HG03159 (cell line): ENCODE data around the gene SLC22A15.
"Not testable (repeated sequence)": the region's sequence is repeated elsewhere in the genome, so short reads cannot be mapped to it uniquely, and the experiment has no call there.

Experiments
- ATAC-seq: cut with Tn5 transposase; IDR thresholded peaks from one replicate; pipeline ENCODE4 v1.9.1; 2021; ENCODE audit warnings: mild to moderate bottlenecking, moderate library complexity; ENCODE audit not compliant: unreplicated experiment

Gene SLC22A15

GRCh38 chr1:115976062-115976920 lies at the start of gene SLC22A15:
TSS of gene SLC22A15 (plus strand) at chr1:115976513. CDS start at chr1:115976628, 115 bp downstream.
- peak; percentile 95 for ATAC-seq

GRCh38 chr1:115927971-115928370 lies 48.3 kb upstream of the SLC22A15 start:
- ATAC-seq = no peak

GRCh38 chr1:115929881-115930280 lies 46.4 kb upstream of the SLC22A15 start:
- ATAC-seq = no peak

- ATAC-seq = no peak
Observed at GRCh38 chr1:115933625-115934024, 42.7 kb upstream of the SLC22A15 start.

- ATAC-seq = no peak
Observed at GRCh38 chr1:115939455-115939854, 36.9 kb upstream of the SLC22A15 start.

- ATAC-seq = no peak
Observed at GRCh38 chr1:115946116-115946515, 30.2 kb upstream of the SLC22A15 start.

- no peak for ATAC-seq
Observed at GRCh38 chr1:115949156-115949555, 27.2 kb upstream of the SLC22A15 start.

GRCh38 chr1:115951560-115951959 lies 24.8 kb upstream of the SLC22A15 start:
- ATAC-seq = no peak

GRCh38 chr1:115952547-115952946 lies 23.8 kb upstream of the SLC22A15 start:
- no peak for ATAC-seq

GRCh38 chr1:115953180-115953579 lies 23.1 kb upstream of the SLC22A15 start:
- no peak for ATAC-seq

GRCh38 chr1:115954684-115955083 lies 21.6 kb upstream of the SLC22A15 start:
- no peak for ATAC-seq

GRCh38 chr1:115955228-115955627 lies 21.1 kb upstream of the SLC22A15 start:
- no peak for ATAC-seq

GRCh38 chr1:115958866-115959265 lies 17.4 kb upstream of the SLC22A15 start:
- no peak for ATAC-seq

GRCh38 chr1:115969509-115969908 lies 6.8 kb upstream of the SLC22A15 start:
- ATAC-seq = no peak

- ATAC-seq = not testable (repeated sequence)
Observed at GRCh38 chr1:115971778-115972177, 4.5 kb upstream of the SLC22A15 start.

- no peak for ATAC-seq
Observed at GRCh38 chr1:115973154-115973553, 3.2 kb upstream of the SLC22A15 start.

GRCh38 chr1:115975569-115976061 lies 698 bp upstream of the SLC22A15 start:
- no peak for ATAC-seq

- ATAC-seq = no peak
Observed at GRCh38 chr1:115976921-115977498, 697 bp downstream of the SLC22A15 start.

GRCh38 chr1:115977499-115978258 lies 1.4 kb downstream of the SLC22A15 start:
- ATAC-seq = no peak

- ATAC-seq = no peak
Observed at GRCh38 chr1:115978292-115978941, 2.1 kb downstream of the SLC22A15 start.

GRCh38 chr1:115980156-115980555 lies 3.8 kb downstream of the SLC22A15 start:
- no peak for ATAC-seq
